Ramos (cell line): ENCODE measurements around the gene NEU3.

ENCODE experiments used
- in situ Hi-C: fragments of 300-500 bp; cut with MboI; formaldehyde crosslinking; loops from one replicate; pipeline ENCODE4 v1.14.3; 2022; ENCODE audit warnings: low sequenced_read_pairs; ENCODE audit not compliant: unreplicated experiment

The NEU3 gene

DNA sequence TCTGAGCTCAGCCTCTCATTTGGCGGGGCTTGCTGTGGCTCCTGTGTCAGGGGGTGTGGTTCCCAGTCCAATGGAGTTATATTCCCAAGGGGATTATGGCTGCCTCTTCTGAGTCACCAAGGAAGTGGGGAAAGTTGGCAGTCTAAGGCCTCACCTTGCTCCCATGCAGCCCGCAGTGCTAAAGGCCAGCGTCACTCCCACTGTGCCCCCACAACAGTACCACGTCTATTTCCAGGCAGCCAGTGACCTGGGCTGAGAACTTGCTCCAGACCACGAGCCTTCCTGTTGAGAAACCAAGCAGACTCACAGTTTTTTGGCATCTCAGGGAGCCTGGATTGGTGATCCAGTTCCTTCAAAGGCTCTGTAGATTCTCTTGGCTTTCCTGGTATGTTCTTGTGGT, 62.3 kb downstream of the NEU3 start:
- in situ Hi-C loops = no loop called here

DNA sequence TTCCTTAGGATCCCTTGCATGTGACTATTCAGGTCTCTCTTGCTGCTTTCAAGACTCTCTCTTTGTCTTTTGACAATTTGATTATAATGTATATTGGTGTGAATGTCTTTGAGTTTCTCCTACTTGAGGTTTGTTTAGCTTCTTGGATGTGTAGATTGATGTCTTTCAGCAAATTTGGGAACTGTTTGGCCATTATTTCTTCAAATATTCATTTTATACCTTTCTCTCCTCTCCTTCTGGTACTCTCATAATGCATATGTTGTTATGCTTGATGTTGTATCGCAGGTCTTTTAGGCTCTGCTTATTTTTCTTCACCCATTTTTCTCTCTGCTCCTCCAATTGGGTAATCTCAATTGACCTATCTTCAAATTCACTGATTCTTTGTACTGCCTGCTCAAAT, 63.7 kb downstream of the NEU3 start:
- in situ Hi-C loops = no loop called here

DNA sequence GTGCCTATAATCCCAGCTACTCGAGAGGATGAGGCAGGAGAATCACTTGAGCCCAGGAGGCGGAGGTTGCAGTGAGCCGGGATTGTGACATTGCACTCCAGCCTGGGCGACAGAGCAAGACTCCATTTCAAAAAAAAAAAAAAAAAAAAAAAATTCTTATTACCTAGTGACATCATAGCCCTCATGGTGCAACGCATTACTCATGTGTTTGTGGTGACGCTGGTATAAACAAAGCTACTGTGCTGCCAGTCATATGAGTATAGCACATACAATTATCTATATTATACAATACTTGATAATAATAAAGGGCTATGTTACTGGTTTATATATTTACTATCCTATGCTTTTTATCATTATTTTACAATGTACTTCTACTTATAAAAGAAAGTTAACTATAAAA, 66.8 kb downstream of the NEU3 start:
- in situ Hi-C loops = no loop called here

DNA sequence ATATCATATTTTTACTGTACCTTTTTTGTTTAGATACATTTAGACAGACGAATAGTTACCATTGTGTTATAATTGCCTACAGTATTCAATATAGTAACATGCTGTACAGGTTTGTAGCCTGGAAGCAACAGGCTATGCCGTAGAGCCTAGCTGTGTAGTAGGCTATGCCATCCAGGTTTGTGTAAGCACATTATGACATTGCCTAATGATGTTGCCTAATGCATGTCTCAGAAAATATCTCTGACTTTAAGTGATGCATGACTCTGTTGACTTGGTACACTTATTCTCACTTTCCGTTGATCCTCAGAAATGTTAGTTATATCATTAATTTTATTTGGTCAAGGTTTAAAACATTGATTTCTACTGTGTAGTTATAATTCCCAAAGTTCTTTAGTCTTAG, 68.1 kb downstream of the NEU3 start:
- in situ Hi-C loops = no loop called here

DNA sequence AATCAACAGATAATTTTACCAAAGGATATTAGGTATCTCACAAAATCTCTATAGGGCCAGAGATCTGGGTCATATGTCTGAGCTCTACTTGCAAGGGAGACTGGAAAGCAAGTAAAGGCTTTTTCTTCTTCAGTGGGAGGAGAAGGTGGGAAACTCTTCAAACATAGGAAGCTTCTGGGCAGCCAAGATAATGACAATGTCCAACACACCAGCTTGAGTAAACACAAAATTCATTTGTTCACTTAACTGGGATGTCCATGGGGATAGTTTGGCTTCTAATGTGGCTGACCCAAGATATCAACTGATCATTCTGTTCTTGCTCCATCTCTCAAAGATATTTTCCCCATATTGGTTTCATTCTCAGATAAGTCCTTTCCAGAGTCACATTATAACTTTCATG, 70.6 kb downstream of the NEU3 start:
- in situ Hi-C loops = no loop called here

DNA sequence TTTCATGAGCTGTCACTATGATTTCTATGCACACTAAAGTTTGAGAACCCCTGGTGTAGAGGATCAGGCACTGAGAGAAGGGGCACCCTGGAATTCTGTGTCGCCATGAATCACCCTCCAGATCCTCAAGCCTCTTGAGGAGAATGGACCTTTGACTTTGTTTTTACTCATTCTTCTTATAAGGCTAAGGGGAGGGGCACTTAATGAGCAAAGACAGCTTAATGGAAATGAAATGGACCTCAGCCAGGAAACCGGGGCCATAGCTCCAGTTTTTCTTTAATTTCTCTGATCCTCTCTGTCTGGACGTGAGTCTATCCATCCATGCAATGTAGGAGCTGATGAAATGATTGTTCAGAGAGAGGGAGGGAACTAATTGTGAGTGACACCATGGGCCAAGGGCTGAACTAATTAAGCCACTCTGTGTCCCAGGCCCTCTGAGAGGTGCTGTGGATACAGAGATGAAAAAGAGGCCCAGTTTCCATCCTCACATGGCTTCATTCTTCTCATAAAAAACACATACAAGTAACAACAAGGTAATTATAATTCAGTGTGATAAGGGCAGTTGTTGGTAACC, 75.1 kb downstream of the NEU3 start:
- in situ Hi-C loops = no loop called here

DNA sequence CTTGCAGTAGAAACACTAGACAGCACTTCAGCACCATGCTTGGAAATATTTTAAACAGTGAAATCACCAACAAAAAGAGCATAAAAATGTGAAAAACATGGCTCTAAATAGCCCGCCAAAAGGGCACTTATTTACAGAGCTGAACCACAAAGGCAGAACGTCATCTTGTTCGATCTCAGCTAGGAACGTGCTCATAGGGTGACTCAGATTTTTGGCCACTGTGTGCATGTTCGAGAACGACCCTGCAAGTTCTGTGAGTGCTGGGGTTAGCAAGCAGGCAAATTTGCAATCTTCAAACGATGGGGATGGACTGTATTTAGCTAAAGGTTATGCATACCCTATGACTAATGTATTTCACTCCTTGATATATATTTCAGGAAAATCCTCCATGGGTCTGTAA, 77.3 kb downstream of the NEU3 start:
- in situ Hi-C loops = no loop called here
